GM19438 (cell line): Measurements from ENCODE around the gene KIF16B.

Experiments used
- ATAC-seq: cut with Tn5 transposase; IDR thresholded peaks from one replicate; pipeline ENCODE4 v1.9.1; 2021; ENCODE audit warnings: low read depth; ENCODE audit not compliant: unreplicated experiment

KIF16B gene

DNA sequence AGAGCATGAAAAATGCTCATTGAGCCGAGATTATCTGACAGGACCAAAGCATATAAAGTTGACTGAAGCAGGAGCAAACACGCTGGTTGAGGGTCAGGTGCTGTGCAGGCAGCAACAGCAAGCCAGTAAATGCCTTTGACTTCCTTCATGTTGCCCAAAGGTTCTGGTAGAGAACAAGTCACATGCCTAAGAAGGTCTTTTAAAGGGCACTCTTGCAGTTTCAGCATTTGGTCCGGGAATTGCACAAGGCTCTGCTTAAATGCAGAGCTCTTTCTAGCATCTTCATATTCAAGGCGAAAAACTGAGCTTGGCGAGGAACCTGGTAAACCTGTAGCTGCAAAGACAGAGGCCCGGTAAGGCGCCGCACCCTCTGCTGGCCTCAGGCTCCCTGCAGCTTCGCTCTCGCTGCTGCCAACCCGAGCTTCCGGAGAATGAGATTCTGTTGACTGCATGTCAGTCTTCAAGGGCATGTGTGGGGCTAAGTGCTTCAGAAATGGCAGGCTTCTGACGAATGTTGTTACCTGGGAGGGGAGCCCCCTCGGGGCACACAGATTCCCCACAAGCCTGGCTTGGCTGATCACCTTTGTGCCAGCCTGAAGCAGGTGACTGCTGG is 205.2 kb downstream of the KIF16B start:
- no peak for ATAC-seq

DNA sequence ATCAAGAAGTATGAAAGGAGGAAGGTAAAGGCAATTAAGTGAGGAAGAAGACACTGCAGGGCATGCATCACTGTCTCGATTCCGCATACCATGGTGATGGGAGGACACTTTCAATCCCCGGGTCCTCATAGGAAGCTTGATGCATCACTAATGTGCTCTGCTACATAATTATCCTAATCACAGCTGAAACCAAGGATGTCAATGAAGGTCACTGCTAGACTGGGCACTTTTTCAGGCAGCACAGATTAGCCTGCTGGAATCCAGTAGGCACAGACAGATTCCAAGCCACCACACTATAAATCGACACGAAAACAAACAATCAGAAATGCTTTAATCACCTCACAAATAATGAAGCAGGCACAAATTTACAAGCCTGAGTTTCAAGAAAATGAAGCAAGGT is 206.7 kb downstream of the KIF16B start:
- ATAC-seq: no peak

DNA sequence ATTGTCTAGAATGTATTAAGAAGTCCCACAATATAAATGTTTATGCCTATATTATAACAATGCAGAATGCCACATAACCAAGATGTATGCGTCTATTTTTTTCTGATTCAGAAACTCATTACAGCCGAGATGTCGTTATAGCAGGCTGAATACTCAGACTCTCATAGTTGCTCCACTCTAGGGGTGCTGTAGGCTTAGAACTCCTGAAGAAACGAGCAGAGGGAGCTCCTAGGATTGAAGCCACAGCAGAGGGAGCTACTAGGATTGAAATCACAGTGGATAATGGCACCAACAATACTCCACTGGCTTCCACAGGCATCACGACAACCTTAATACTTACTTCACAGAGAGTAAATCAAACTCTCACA is 208.9 kb downstream of the KIF16B start:
- ATAC-seq: no peak

DNA sequence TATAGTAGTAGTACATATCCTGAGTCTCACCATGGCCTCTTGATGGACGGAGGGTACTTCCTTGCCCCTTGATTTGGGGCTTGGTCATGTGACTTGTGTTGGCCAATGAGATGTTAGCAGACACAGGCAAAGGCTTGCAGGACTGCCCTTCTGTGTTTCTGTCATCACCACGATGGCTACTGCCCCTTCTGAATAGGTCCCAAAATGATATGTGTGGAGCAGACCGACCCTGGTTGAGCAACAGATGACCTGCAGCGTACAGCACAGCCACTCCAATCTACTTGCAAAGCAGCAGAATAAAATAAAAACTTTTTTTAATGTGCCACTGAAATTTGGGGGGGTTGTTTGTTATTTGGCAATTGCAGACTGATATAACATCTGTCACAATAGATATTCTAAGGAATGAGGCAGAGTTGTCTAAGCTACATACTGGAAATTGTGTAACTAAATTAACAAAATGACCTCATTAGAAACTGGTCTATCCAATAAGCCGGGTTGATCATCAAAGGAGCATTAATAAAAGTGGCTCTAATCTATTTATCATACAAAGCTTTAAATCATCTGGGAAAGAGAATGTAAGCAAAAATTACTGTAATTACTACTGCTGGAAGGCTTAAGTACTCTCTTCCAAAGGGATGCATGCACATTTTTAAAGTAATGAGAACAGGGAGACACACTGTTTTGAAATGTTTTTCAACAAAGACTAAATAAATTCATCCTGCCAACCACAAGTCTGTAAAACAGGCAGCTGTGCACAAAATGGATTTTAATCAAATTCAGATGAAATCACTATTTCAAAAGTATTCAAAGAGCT is 209.5 kb downstream of the KIF16B start:
- ATAC-seq: no peak

DNA sequence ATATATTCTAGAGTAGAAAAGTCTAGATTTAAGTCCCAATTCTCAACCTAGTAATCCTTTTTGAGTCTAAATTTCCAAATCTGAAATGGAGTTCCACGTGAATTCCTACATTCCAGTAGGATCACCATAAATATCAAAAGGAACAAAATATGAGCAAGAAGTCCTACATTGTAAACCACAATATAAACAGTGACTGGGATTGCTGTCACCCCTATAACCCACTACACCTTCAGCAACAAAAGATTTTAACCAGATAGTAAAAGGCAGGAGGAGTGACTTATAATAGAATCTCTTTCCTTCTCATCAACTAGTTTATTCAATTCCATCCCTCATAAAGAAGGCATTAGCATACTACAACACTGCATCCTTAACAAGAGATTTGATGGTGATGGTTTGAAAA is 210.6 kb downstream of the KIF16B start:
- ATAC-seq: no peak

DNA sequence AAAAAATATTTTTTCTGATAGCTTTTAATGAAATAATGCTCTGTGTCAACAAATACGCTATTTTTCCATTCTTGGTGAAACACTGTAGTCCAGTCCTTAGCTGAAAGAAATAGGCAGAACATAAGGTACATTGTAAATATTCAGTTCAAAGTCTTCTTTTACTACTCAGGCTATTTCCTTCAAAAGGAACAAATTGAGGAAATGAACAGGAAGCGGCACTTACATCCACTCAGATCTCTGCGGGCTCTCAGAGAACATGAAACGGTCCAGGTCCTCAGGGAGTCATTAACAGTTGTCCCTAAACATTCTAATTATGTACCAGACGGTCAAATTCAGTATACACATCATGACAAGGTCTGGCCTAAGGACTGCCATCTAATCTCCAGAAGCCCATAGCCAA is 212.6 kb downstream of the KIF16B start:
- ATAC-seq: no peak

DNA sequence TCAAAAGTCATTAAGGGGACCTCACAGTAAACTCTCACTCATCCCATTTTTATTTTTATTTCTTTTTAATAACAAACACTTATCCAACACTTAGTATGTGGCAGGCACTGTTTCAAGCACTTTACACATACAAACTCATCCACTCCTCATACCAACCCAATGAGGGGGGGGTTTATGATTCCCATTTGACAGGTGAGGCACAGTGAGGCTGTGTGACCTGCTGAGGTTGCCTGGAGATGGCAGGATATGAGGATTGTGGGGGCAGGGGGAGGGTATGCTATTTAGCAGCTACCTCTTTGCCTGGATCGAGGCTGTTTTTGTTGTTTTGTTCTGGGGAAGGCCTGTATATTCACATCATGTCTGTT is 219.8 kb downstream of the KIF16B start:
- no peak for ATAC-seq

DNA sequence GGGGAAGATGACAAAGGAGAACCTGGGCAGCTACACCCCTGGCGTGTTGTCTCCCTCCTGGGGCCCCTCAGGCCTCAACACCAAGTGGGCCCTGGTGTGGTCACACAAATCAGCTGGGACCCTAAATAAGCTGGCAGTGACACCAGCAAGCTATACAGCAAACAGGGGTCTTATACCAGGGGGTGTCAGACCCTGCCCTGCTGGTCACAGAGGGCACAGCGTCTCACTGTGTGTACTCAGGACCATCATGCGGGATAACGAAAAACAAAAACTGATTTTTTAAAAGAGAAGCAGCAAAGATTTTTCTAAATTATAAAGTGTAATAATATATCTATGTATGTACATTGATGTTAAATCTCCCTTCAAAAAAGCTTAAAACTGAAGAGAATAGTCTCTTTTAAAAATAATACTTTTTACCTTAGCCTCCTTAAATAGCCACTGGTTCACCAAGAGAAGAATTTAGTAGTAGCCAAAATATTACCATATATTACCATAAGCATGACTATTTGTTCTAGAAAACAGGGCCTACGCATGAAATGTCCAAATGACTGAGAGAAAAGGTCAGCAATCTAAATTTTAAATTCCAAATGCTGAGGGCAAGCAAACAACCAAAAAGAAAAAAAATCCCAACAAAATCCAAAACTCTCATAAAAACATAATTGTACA is 220.4 kb downstream of the KIF16B start:
- ATAC-seq: no peak

DNA sequence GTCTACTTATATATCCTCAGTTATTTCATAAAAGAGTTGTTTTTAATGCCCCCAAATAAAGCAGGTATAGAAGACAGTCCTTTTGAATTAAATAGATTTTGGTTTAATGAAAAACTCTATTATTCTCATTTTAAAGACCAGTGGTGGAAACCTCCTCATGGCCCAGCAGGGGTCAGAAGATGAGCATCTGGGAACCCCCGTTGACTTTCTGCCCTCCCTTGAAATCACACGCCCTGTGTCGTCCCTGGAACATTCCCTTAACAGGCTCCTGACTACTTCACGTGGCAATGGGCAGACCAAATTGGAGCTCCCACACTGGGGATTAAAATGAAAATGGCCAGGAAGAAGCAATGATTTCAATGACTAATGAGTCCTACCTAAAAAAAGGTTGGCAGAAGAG is 220.9 kb downstream of the KIF16B start:
- no peak for ATAC-seq

DNA sequence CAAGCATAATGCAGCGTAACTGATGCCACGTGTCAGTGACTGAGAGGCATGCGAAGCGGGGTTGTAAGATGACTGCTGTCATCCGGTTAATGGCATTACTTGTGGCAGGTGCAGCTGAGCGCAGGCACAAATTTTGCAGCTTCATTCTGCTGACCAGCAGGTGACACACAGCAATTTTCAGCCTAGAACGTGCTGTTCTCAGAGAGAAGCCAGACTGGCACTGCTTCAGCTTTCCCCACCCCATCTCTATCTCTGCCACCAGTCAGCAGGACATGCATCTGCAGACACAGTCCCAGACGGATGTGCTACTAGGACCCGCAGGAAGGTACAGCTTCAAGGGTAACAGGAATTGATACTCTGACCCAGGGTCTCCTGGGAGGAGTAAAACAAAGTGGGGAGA is 221.8 kb downstream of the KIF16B start:
- no peak for ATAC-seq

DNA sequence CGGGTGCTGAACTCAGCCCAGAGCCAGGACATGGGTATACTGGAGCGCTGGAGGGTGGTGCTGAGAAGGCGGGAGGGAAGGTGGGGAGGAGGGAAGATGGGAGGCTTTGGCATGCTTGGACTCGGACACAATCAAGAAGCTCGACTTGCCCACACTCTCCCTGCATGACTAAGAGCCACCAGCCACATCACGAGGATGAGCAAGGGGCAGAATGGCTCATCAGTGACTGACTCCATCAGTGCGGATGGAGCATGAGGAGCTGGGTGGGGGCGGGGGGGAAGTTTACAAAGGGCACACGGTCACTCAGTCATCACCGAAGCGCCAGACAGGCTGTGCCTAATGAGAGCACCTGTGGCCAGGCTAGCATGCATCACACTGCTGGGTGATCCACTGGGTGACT is 222.8 kb downstream of the KIF16B start:
- no peak for ATAC-seq

DNA sequence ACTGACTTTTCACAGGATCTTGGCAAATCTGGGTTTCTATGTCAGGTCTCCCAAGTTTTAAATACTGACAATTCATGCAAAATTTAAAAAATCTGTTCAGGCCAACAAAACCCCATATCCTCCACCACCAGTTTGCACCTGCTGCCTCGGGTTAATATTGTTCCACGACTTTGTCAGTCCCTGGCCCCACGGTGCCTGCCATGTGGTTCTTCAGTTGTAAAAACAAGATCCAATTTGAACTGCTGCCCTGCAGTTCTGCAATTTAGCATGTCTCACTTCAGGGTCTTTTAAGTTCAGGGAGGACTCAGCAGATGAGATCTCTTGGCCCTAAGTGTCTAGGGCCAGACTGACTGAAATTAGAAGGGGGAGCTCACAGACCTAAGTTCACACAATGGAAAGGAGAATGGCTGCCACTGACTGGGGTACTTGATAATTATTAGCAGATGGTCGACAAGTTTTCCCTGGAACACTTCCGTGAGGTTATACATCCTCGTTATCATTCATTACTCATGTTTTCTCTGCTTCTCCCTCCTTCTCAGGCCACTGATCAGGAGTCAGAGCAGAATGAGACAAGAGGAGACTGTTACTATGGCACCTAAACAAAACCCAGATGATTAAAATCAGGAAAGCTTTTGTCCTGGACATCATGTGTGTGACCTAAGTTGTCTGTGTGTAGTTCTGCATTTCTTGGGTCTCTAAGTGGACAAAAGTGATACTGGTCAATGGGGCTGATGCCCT is 223.6 kb downstream of the KIF16B start:
- no peak for ATAC-seq

DNA sequence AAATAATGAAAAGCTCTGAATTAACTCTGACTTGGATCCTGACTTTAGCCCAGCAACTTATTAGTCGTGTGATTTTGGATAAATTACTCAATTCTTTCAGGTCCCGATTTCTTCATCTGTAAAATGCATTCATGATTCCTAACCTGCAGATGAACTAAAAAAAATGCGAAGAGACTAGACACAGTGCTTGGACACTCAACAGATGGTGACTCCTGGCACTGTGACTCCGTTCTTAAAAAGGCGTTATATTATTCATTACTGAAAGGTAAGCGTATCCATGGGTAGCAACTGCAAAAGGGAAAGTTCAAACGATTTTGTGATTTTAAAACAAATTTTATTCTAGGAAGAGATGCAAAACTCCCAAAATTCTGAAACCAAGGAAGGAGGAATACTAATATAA is 226.3 kb downstream of the KIF16B start:
- ATAC-seq: no peak

DNA sequence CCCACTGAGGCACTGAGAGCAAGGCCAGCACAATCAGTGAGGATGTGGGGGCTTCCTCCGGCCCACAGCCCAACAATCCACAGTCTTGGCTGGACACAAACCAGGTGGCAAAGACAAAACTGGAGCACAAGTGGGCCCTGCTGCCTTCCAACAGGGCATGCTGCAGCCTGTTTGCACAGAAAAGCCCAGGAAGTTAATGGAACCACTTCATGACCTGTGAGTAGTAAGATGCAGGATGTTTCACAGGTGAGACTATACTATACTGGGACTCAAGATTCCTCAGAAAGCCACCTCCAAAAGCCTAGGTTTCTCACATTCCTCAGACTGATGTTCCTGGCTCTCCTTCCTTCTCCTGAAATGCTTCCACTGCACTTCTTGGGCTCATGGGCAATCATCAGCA is 235.5 kb downstream of the KIF16B start:
- no peak for ATAC-seq

DNA sequence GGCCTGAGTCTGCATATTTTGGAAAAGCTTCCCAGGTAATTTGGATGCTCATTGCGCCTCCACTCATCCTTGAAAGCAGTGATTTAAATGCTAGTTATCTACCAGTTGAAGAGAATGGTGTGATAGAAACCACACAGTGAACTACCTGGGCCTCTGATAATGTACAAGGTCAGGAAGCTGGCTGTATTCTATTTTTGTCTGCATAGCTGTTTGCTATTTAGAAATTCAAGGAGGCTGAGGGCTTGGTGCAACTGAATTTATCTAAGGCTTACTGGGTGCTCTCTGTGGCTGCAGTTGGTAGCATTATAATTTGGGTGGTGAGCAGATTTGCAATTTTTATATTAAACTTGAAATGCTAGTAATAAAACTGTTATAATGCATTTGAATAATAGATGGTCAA is 245.6 kb downstream of the KIF16B start:
- ATAC-seq: no peak

DNA sequence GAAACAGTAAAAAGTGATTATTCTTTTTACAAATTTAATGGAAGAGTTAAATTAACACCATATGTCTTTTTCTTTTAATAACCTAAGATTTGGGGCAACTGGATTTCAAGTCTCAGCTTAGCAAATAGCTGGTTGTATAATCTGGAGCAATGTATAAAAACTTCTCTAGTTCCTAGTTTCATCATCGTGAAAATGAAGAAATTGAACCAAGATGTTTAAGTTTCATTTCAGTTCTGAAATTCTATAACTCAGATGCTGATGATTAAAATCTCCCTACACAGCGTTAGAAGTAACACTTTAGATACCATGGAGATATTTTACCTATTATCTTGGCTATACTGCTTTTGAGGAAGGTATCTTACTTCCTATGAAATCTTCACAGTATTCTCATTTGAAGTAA is 252.0 kb downstream of the KIF16B start:
- no peak for ATAC-seq

DNA sequence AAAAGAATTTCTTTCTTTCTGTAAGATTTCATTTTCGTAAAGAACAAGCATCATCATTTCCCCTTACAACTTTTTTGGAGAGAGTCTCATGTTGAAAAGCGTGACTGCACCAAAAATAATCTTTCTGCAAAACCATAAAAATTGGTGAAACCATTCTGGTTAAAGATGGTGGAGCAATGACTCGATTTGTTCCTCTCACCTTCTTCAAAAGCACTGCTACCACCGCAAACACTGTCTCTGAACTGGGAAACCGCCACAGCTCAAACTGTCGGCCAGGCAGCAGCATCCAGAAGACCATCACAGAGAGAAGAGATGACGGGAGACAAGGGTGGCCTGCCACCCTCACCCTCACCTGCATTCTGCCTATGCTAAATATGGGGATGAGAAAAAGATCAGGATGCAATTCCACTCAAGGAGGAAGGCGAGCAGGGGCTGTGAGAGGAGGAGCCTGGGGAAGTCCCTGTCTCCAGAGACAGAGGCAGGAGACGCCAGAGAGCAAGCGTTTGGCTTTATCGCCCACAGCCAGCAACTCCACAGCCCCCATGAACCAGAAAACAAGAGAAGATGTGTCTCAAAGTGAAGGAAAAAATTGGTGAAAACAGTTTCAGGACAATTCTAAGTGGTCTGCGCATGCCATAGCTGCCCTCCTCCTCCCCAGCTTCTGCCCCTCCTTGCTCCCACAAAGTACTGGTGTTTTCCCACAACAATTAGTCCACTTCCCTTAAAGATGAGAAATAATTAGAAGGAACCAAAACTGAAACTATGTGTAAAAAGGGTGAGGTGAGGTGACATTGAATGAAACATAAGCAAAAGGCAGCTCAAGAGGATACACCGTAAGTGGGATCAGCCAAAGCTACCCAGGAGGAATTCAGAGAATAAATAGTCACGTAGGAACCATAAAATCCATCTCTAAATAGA is 255.5 kb downstream of the KIF16B start:
- no peak for ATAC-seq

DNA sequence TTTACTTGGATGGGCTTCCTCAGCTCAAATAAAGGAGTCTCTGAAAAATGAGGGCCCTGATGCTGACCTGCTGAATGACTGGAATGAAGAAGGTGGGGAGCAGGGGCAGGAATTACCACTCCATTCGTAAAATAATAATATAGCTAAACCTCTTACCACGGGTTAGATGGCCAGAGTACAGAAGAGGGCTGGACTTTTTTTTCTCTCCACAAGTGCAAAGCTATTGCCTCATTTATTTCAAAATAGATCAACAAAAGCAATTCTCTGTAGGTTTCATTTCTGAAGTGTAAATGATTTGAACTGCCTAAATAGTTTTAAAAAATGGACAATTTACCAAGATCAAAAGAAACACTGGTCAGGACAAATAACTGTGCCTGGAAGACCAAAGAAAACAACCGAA is 256.7 kb downstream of the KIF16B start:
- no peak for ATAC-seq

DNA sequence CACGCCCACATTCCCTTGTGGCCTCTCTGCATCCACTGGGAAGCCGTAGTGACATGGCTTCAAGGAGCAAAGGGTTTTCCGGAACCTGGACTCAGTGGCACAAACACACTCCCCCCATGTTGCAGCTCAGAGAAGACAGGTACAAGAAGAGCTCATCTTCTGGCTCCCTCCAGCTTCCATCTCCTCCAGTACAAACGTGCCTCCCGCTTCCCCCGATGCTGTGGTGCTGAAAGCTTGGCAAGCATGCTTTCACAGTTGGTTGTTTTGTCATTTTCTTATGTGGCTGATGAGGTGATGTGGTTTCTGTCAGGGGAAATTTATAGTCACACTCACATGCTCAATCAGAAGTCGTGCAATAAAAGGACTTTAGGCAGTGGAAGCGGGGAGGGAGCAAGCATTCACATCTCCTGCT is 258.5 kb downstream of the KIF16B start:
- no peak for ATAC-seq

DNA sequence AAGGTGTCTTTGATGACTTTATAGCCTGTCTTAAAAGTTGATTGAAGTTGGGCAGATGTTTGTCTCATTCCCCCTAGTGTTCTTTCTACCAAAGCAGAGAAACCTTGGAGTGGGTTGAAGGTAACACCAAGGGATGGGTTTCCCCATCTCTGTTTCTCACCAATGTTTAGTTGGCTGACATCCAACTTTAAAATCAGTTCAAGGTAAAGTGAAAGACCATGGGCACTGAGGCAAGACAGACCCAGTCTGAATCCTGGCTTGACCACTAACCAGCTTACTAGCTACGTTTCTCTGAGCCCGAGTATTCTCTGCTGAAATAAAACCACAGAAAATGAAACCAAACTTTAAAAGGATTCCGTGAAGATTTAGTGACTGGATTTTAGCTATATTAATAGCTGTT is 258.9 kb downstream of the KIF16B start:
- no peak for ATAC-seq
